SU-DHL-6 (cell line): Measurements from ENCODE around the gene TPPP2.

Source experiments
- CTCF ChIP-seq: fragments of 200-600 bp; sonication (generic); IDR thresholded peaks from one replicate; pipeline ENCODE4 v1.5.1; 2017; ENCODE audit warnings: antibody characterized with exemption, mild to moderate bottlenecking, low read length, moderate library complexity; ENCODE audit not compliant: insufficient read depth, poor library complexity, severe bottlenecking
- EZH2phosphoT487 ChIP-seq: fragments of 200-600 bp; sonication (generic), shearing (Covaris generic); conservative IDR thresholded peaks from 2 replicates; pipeline ENCODE4 v1.6.1; 2018; ENCODE audit warnings: mild to moderate bottlenecking, antibody characterized with exemption, low read length, moderate library complexity, mixed read lengths

GRCh38 chr14:21059842-21060613 is 30.0 kb downstream of the TPPP2 start:
- TF ChIP-seq CTCF (no peak), EZH2phosphoT487 (no peak)
